H9 (cell line): ENCODE results near the gene MAGI1. TPM values are rescaled to one million over a fixed set of nuclear protein-coding genes. Genes with fewer than 3 reads are reported as not detected.

ENCODE experiments used
- DNase-seq: peaks from one replicate; pipeline ENCODE4 v3.0.0-alpha.2; 2017
- H2AFZ ChIP-seq: one replicate; pipeline ENCODE4 v1.6.1; 2013; ENCODE audit warnings: mild to moderate bottlenecking, low read length, control low read depth, moderate library complexity
- H2AK5ac ChIP-seq: 2 replicates; pipeline ENCODE4 v1.6.1; 2013; ENCODE audit warnings: low read length, control low read depth, mixed read lengths; ENCODE audit not compliant: insufficient read length
- H2BK120ac ChIP-seq: one replicate; pipeline ENCODE4 v1.6.1; 2013; ENCODE audit warnings: low read depth, mild to moderate bottlenecking, low read length, control low read depth, inconsistent platforms; ENCODE audit not compliant: poor library complexity, severe bottlenecking
- H2BK12ac ChIP-seq: 2 replicates; pipeline ENCODE4 v1.6.1; 2013; ENCODE audit warnings: low read length, control low read depth, mixed read lengths, low read depth; ENCODE audit not compliant: insufficient read length
- H2BK15ac ChIP-seq: 2 replicates; pipeline ENCODE4 v1.6.1; 2013; ENCODE audit warnings: low read depth, low read length, control low read depth
- H2BK20ac ChIP-seq: one replicate; pipeline ENCODE4 v1.6.1; 2013; ENCODE audit warnings: low read depth, mild to moderate bottlenecking, low read length, control low read depth, inconsistent platforms; ENCODE audit not compliant: poor library complexity, severe bottlenecking
- H2BK5ac ChIP-seq: 2 replicates; pipeline ENCODE4 v1.6.1; 2013; ENCODE audit warnings: low read length, control low read depth, mixed read lengths; ENCODE audit not compliant: insufficient read length
- H3K14ac ChIP-seq: 2 replicates; pipeline ENCODE4 v1.6.1; 2013; ENCODE audit warnings: low read length, control low read depth; ENCODE audit not compliant: insufficient read depth
- H3K18ac ChIP-seq: 2 replicates; pipeline ENCODE4 v1.6.1; 2013; ENCODE audit warnings: low read depth, mild to moderate bottlenecking, mixed read lengths, low read length, control low read depth; ENCODE audit not compliant: insufficient read length
- H3K23ac ChIP-seq: 2 replicates; pipeline ENCODE4 v1.6.1; 2013; ENCODE audit warnings: low read length, control low read depth, mixed read lengths, low read depth; ENCODE audit not compliant: insufficient read length
- H3K23me2 ChIP-seq: 2 replicates; pipeline ENCODE4 v1.6.1; 2013; ENCODE audit warnings: low read depth, mild to moderate bottlenecking, mixed read lengths, low read length, control low read depth; ENCODE audit not compliant: insufficient read length, poor library complexity, severe bottlenecking
- H3K27ac ChIP-seq: 2 replicates; pipeline ENCODE4 v1.5.1; 2013; ENCODE audit warnings: low read length, control low read depth, mixed read lengths, low read depth; ENCODE audit not compliant: insufficient read length
- H3K27me3 ChIP-seq: 2 replicates; pipeline ENCODE4 v1.6.1; 2013; ENCODE audit warnings: low read length, control low read depth, inconsistent platforms; ENCODE audit not compliant: insufficient read depth
- H3K4ac ChIP-seq: 2 replicates; pipeline ENCODE4 v1.6.1; 2013; ENCODE audit warnings: low read depth, mild to moderate bottlenecking, control low read depth, inconsistent platforms, low read length, moderate library complexity
- H3K4me1 ChIP-seq: 2 replicates; pipeline ENCODE4 v1.6.1; 2013; ENCODE audit warnings: low read length, control low read depth, inconsistent platforms; ENCODE audit not compliant: insufficient read depth
- H3K4me2 ChIP-seq: 2 replicates; pipeline ENCODE4 v1.6.1; 2013; ENCODE audit warnings: low read length, control low read depth, mixed read lengths; ENCODE audit not compliant: insufficient read length, insufficient read depth
- H3K56ac ChIP-seq: 2 replicates; pipeline ENCODE4 v1.6.1; 2013; ENCODE audit warnings: low read depth, mild to moderate bottlenecking, mixed read lengths, low read length, control low read depth; ENCODE audit not compliant: insufficient read length
- H3K79me1 ChIP-seq: 2 replicates; pipeline ENCODE4 v1.6.1; 2013; ENCODE audit warnings: low read depth, mild to moderate bottlenecking, moderate library complexity, low read length, control low read depth, inconsistent platforms; ENCODE audit not compliant: insufficient read depth, poor library complexity, severe bottlenecking
- H3K79me2 ChIP-seq: 2 replicates; pipeline ENCODE4 v1.6.1; 2013; ENCODE audit warnings: low read length, control low read depth, inconsistent platforms; ENCODE audit not compliant: insufficient read depth
- H3K9ac ChIP-seq: 2 replicates; pipeline ENCODE4 v1.6.1; 2013; ENCODE audit warnings: low read length, control low read depth, mixed read lengths; ENCODE audit not compliant: insufficient read length; ENCODE audit errors: extremely low read depth
- H3K9me3 ChIP-seq: one replicate; pipeline ENCODE4 v1.6.1; 2013; ENCODE audit warnings: low read depth, low read length, inconsistent platforms; ENCODE audit not compliant: control insufficient read depth
- H3T11ph ChIP-seq: one replicate; pipeline ENCODE4 v1.6.1; 2013; ENCODE audit warnings: mild to moderate bottlenecking, low read length, control low read depth, inconsistent platforms
- H4K20me1 ChIP-seq: one replicate; pipeline ENCODE4 v1.6.1; 2013; ENCODE audit not compliant: control insufficient read depth, insufficient read length, insufficient read depth
- H4K5ac ChIP-seq: 2 replicates; pipeline ENCODE4 v1.6.1; 2013; ENCODE audit warnings: low read depth, mild to moderate bottlenecking, mixed read lengths, low read length, control low read depth; ENCODE audit not compliant: insufficient read length
- H4K8ac ChIP-seq: replicated peaks from 2 replicates; pipeline ENCODE4 v1.6.1; 2013; ENCODE audit warnings: low read length, control low read depth, mixed read lengths, low read depth; ENCODE audit not compliant: insufficient read length
- H4K91ac ChIP-seq: 2 replicates; pipeline ENCODE4 v1.6.1; 2013; ENCODE audit warnings: low read depth, mild to moderate bottlenecking, moderate library complexity, mixed read lengths, low read length, control low read depth; ENCODE audit not compliant: insufficient read length
- H3K27ac Mint-ChIP-seq, 3 experiments: 2 replicates in 2 of 3; 3 replicates in 1 of 3; pipeline ENCODE4 v1.8.0; 2020 to 2021; ENCODE audit warnings: mixed read lengths in 3 of 3, mild to moderate bottlenecking in 1 of 3, moderate library complexity in 1 of 3
- H3K27me3 Mint-ChIP-seq: 2 replicates; pipeline ENCODE4 v1.8.0; 2021; ENCODE audit warnings: low read depth, mild to moderate bottlenecking, moderate library complexity, mixed read lengths
- H3K36me3 Mint-ChIP-seq, 3 experiments: 2 replicates in 2 of 3; 3 replicates in 1 of 3; pipeline ENCODE4 v1.8.0; 2020 to 2021; ENCODE audit warnings: low read depth in 3 of 3, mixed read lengths in 3 of 3; ENCODE audit not compliant: insufficient read depth in 1 of 3
- H3K4me1 Mint-ChIP-seq, 2 experiments: 2 replicates each; pipeline ENCODE4 v1.8.0; 2020; ENCODE audit warnings: mixed read lengths in 2 of 2
- H3K4me3 Mint-ChIP-seq, 2 experiments: 2 replicates in 1 of 2; 3 replicates in 1 of 2; pipeline ENCODE4 v1.8.0; 2020 to 2021; ENCODE audit warnings: mild to moderate bottlenecking in 2 of 2, mixed read lengths in 2 of 2, moderate library complexity in 1 of 2
- H3K9me3 Mint-ChIP-seq, 2 experiments: 2 replicates in 1 of 2; 3 replicates in 1 of 2; pipeline ENCODE4 v1.8.0; 2020; ENCODE audit warnings: mild to moderate bottlenecking in 2 of 2, mixed read lengths in 2 of 2, moderate library complexity in 1 of 2
- CTCF ChIP-seq: fragments of 200-600 bp; sonication (generic); conservative IDR thresholded peaks from 3 replicates; pipeline ENCODE4 v1.8.0; 2021; ENCODE audit warnings: antibody characterized with exemption, mild to moderate bottlenecking
- WGBS: extraction: QIAGEN DNeasy Blood & Tissue Kit; methylation state at CpG from one replicate; pipeline ENCODE4 v1.1.7; 2013; ENCODE audit warnings: missing lambda C conversion rate, low lambda C conversion rate, mixed read lengths; ENCODE audit not compliant: insufficient read length; ENCODE audit errors: extremely low coverage; 5-methylcytosine and 5-hydroxymethylcytosine counted together
- total RNA-seq: library from RNA; stranded (reverse); gene quantifications from 2 replicates; pipeline ENCODE4 v1.2.1, GENCODE V29; 2021

Gene MAGI1
- total RNA-seq, 1 experiment from 2014 or later = 65.7 TPM

GRCh38 chr3:65864357-65864904, 174.3 kb downstream of the MAGI1 start:
- Histone ChIP-seq H3T11ph (no peak overlapping the region), H3K9me3 (no peaks in the 10 kb centered on the region), H3K79me1 (no peaks in the 10 kb centered on the region), H2BK5ac (no peak overlapping the region), H2AK5ac (no peak overlapping the region), H4K20me1 (no peaks in the 10 kb centered on the region), H3K4me1 (no peaks in the 10 kb centered on the region), H2BK12ac (no peak overlapping the region), H4K5ac (no peak overlapping the region), H3K27ac (no peak overlapping the region), H3K23ac (no peak overlapping the region), H3K18ac (no peak overlapping the region), H4K8ac (no peak overlapping the region), H2AFZ (no peak overlapping the region), H4K91ac (no peak overlapping the region), H3K4ac (no peak overlapping the region), H3K14ac (no peak overlapping the region), H3K4me2 (no peak overlapping the region), H3K56ac (no peak overlapping the region), H3K79me2 (peaks cover 2% of the 10 kb centered on the region; the same call in 1 of the 2 replicates), H3K23me2 (no peaks in the 10 kb centered on the region), H2BK120ac (no peak overlapping the region), H3K27me3 (no peaks in the 10 kb centered on the region), H3K9ac (no peak overlapping the region), H2BK15ac (no peak overlapping the region), H2BK20ac (no peak overlapping the region)
- Mint-ChIP-seq H3K9me3 (no peaks in the 10 kb centered on the region), H3K27me3 (no peaks in the 10 kb centered on the region), H3K4me3 (no peak overlapping the region), H3K4me1 (peaks cover 0 to 6% of the 10 kb centered on the region in 2 experiments; a peak in 1 of 4 replicates), H3K36me3 (peaks cover 0 to 2% (median 0%) of the 10 kb centered on the region in 3 experiments; a peak in 2 of 7 replicates), H3K27ac (no peak overlapping the region)
- TF ChIP-seq CTCF = no peak
- DNase-seq = no peak
- WGBS = no CpG with 5 or more reads among the region's 6 CpGs
